MM.1S (cell line): Measurements from ENCODE around the gene PTPRD.
A peak's percentile ranks its signal among the peaks of the same experiment; 100 is the strongest.
"Not testable (repeated sequence)": the region's sequence is repeated elsewhere in the genome, so short reads cannot be mapped to it uniquely, and the experiment has no call there.

Experiments
- DNase-seq: peaks from one replicate; pipeline ENCODE4 v3.0.0-alpha.2; 2015
- H2AFZ ChIP-seq: fragments of 300-600 bp; sonication (generic); 2 replicates; pipeline ENCODE4 v1.6.0; 2016; ENCODE audit warnings: antibody characterized with exemption, low read length
- H3F3A ChIP-seq: fragments of 300-600 bp; sonication (generic); 2 replicates; pipeline ENCODE4 v1.6.1; 2016; ENCODE audit warnings: mild to moderate bottlenecking, antibody characterized with exemption, low read length, moderate library complexity, mixed read lengths; ENCODE audit not compliant: insufficient read depth
- H3K27ac ChIP-seq: fragments of 300-600 bp; sonication (generic); 2 replicates; pipeline ENCODE4 v1.5.1; 2016; ENCODE audit warnings: mild to moderate bottlenecking, low read length
- H3K27me3 ChIP-seq: fragments of 300-600 bp; sonication (generic); replicated peaks from 2 replicates; pipeline ENCODE4 v1.6.0; 2016; ENCODE audit warnings: low read length; ENCODE audit not compliant: insufficient read depth
- H3K36me3 ChIP-seq: fragments of 300-600 bp; sonication (generic); replicated peaks from 2 replicates; pipeline ENCODE4 v1.6.1; 2016; ENCODE audit warnings: mild to moderate bottlenecking, low read length, mixed read lengths; ENCODE audit not compliant: insufficient read depth
- H3K4me1 ChIP-seq: fragments of 300-600 bp; sonication (generic); 2 replicates; pipeline ENCODE4 v1.6.1; 2016; ENCODE audit warnings: low read length, mixed read lengths
- H3K4me2 ChIP-seq: fragments of 300-600 bp; sonication (generic); 2 replicates; pipeline ENCODE4 v1.6.0; 2016; ENCODE audit warnings: low read depth, low read length
- H3K4me3 ChIP-seq: fragments of 300-600 bp; sonication (generic); 2 replicates; pipeline ENCODE4 v1.5.1; 2016; ENCODE audit warnings: low read length, mixed read lengths
- H3K79me2 ChIP-seq: fragments of 300-600 bp; sonication (generic); 2 replicates; pipeline ENCODE4 v1.6.1; 2016; ENCODE audit warnings: mixed run types, low read length, mixed read lengths
- H3K9ac ChIP-seq: fragments of 300-600 bp; sonication (generic); 2 replicates; pipeline ENCODE4 v1.6.1; 2016; ENCODE audit warnings: low read length, mixed read lengths
- H3K9me2 ChIP-seq: fragments of 300-600 bp; sonication (generic); replicated peaks from 2 replicates; pipeline ENCODE4 v1.6.1; 2016; ENCODE audit warnings: mild to moderate bottlenecking, low read length, mixed read lengths; ENCODE audit not compliant: insufficient read depth
- H3K9me3 ChIP-seq: fragments of 300-600 bp; sonication (generic); replicated peaks from 2 replicates; pipeline ENCODE4 v1.6.1; 2016; ENCODE audit warnings: mild to moderate bottlenecking, low read length, mixed read lengths; ENCODE audit not compliant: insufficient read depth
- H4K20me1 ChIP-seq: fragments of 300-600 bp; sonication (generic); 2 replicates; pipeline ENCODE4 v1.6.1; 2016; ENCODE audit warnings: mild to moderate bottlenecking, low read length, moderate library complexity, mixed read lengths; ENCODE audit not compliant: insufficient read depth
- CTCF ChIP-seq: fragments of 300-600 bp; sonication (generic); IDR thresholded peaks from 2 replicates; pipeline ENCODE4 v1.5.1; 2016; ENCODE audit warnings: antibody characterized with exemption, low read length, mixed read lengths
- EZH2 ChIP-seq: fragments of 300-600 bp; sonication (generic); optimal IDR thresholded peaks from 2 replicates; pipeline ENCODE3; 2017; ENCODE audit warnings: low read depth, mild to moderate bottlenecking, antibody characterized with exemption, low read length, mixed read lengths
- EZH2phosphoT487 ChIP-seq: fragments of 300-600 bp; sonication (generic); IDR thresholded peaks from 2 replicates; pipeline ENCODE4 v1.6.1; 2018; ENCODE audit warnings: antibody characterized with exemption, low read length

Gene PTPRD

GRCh38 chr9:10366171-10366779 lies 246.5 kb downstream of the PTPRD start:
- H4K20me1 ChIP-seq = no peaks in the 10 kb centered on the region
- no peak overlapping the region for H3K9ac ChIP-seq
- no peaks in the 10 kb centered on the region for H3F3A ChIP-seq
- H3K27me3 ChIP-seq = no peaks in the 10 kb centered on the region
- DNase-seq = peak; percentile 46
- H3K27ac ChIP-seq = no peak overlapping the region
- no peaks in the 10 kb centered on the region for H3K9me3 ChIP-seq
- TF ChIP-seq CTCF = peak; percentile 80
- no peak for TF ChIP-seq EZH2phosphoT487
- no peak overlapping the region for H2AFZ ChIP-seq
- no peaks in the 10 kb centered on the region for H3K9me2 ChIP-seq
- H3K36me3 ChIP-seq = no peaks in the 10 kb centered on the region
- no peaks in the 10 kb centered on the region for H3K4me1 ChIP-seq
- H3K4me3 ChIP-seq = no peak overlapping the region
- H3K4me2 ChIP-seq = no peak overlapping the region
- no peaks in the 10 kb centered on the region for H3K79me2 ChIP-seq

- no peaks in the 10 kb centered on the region for H3K27me3 ChIP-seq
- H3K36me3 ChIP-seq = no peaks in the 10 kb centered on the region
- no peaks in the 10 kb centered on the region for H4K20me1 ChIP-seq
- no peaks in the 10 kb centered on the region for H3K4me1 ChIP-seq
- no peaks in the 10 kb centered on the region for H3K79me2 ChIP-seq
- H3K9ac ChIP-seq = no peak overlapping the region
- no peak overlapping the region for H3K4me3 ChIP-seq
- TF ChIP-seq EZH2phosphoT487 (no peak), EZH2 (no peak), CTCF (no peak)
- DNase-seq = no peak
- H3K27ac ChIP-seq = no peak overlapping the region
- H2AFZ ChIP-seq = no peak overlapping the region
- no peaks in the 10 kb centered on the region for H3F3A ChIP-seq
- H3K4me2 ChIP-seq = no peak overlapping the region
- no peaks in the 10 kb centered on the region for H3K9me3 ChIP-seq
- no peaks in the 10 kb centered on the region for H3K9me2 ChIP-seq
Observed at GRCh38 chr9:10354591-10354990, 258.2 kb downstream of the PTPRD start.

- not testable (repeated sequence) for H3K4me1 ChIP-seq, H3K27ac ChIP-seq, H3K4me2 ChIP-seq, H3K9ac ChIP-seq, H3K9me3 ChIP-seq, H4K20me1 ChIP-seq, H2AFZ ChIP-seq, H3F3A ChIP-seq, H3K27me3 ChIP-seq, H3K9me2 ChIP-seq, DNase-seq, H3K4me3 ChIP-seq, H3K36me3 ChIP-seq, H3K79me2 ChIP-seq
Observed at GRCh38 chr9:10345621-10346020, 267.2 kb downstream of the PTPRD start.

- Histone ChIP-seq H3K9me2 (no peaks in the 10 kb centered on the region), H3K9me3 (no peaks in the 10 kb centered on the region), H3K9ac (no peak overlapping the region), H3K4me3 (no peak overlapping the region), H3F3A (no peaks in the 10 kb centered on the region), H3K4me1 (no peaks in the 10 kb centered on the region), H3K79me2 (no peaks in the 10 kb centered on the region), H4K20me1 (no peaks in the 10 kb centered on the region), H3K27me3 (no peaks in the 10 kb centered on the region), H3K4me2 (no peak overlapping the region), H2AFZ (no peak overlapping the region), H3K36me3 (no peaks in the 10 kb centered on the region), H3K27ac (no peak overlapping the region)
- DNase-seq = no peak
- TF ChIP-seq EZH2 (no peak), EZH2phosphoT487 (no peak), CTCF (no peak)
Observed at GRCh38 chr9:10341057-10341456, 271.7 kb downstream of the PTPRD start.
